Measurements from ENCODE around the gene MSL2.
"Not testable (repeated sequence)": the region's sequence is repeated elsewhere in the genome, so short reads cannot be mapped to it uniquely, and the experiment has no call there.

GRCh38 chr3:136198462-136199078 is 2.4 kb upstream of the MSL2 start:
- not testable (repeated sequence) for TF ChIP-seq CTCF (IDR thresholded peaks at IDR 0.05; ENCODE audit: insufficient read depth, low read length, poor library complexity, severe bottlenecking); EZH2phosphoT487 (conservative IDR thresholded peaks at IDR 0.05; ENCODE audit: low read length)
